Astrocyte (in vitro differentiated cells and primary cell): Measurements from ENCODE around the gene NLE1. TPM values are rescaled to one million over a fixed set of nuclear protein-coding genes. Genes with fewer than 3 reads are reported as not detected.
A peak's percentile ranks its signal among the peaks of the same experiment; 100 is the strongest.

Experiments used
- DNase-seq: peaks from one replicate; pipeline ENCODE4 v3.0.0-alpha.2; 2010; ENCODE audit warnings: low read depth
- FAIRE-seq: peaks from 2 replicates; lab custom pipeline; 2011; peaks lifted over from hg19 to GRCh38; lab: Jason Lieb, UNC
- H2AFZ ChIP-seq: 2 replicates; pipeline ENCODE4 v1.6.0; 2012; ENCODE audit warnings: low read depth, low read length, inconsistent platforms
- H3K27ac ChIP-seq: 2 replicates; pipeline ENCODE4 v1.5.1; 2011; ENCODE audit warnings: low read depth, low read length, inconsistent platforms
- H3K27me3 ChIP-seq: 2 replicates; pipeline ENCODE4 v1.6.0; 2011; ENCODE audit warnings: low read length, inconsistent platforms; ENCODE audit not compliant: insufficient read depth
- H3K36me3 ChIP-seq: 2 replicates; pipeline ENCODE4 v1.5.1; 2011; ENCODE audit warnings: low read length, inconsistent platforms; ENCODE audit not compliant: insufficient read depth
- H3K4me1 ChIP-seq: 2 replicates; pipeline ENCODE4 v1.5.1; 2011; ENCODE audit warnings: low read length, inconsistent platforms; ENCODE audit not compliant: insufficient read depth
- H3K4me2 ChIP-seq: 2 replicates; pipeline ENCODE4 v1.6.0; 2012; ENCODE audit warnings: low read length, inconsistent platforms
- H3K4me3 ChIP-seq: 2 replicates; pipeline ENCODE4 v1.5.1; 2011; ENCODE audit warnings: low read depth, mild to moderate bottlenecking, low read length, inconsistent platforms; ENCODE audit not compliant: insufficient read depth
- H3K79me2 ChIP-seq: 2 replicates; pipeline ENCODE4 v1.6.0; 2012; ENCODE audit warnings: mild to moderate bottlenecking, low read length, inconsistent platforms; ENCODE audit not compliant: insufficient read depth
- H3K9ac ChIP-seq: 2 replicates; pipeline ENCODE4 v1.6.0; 2012; ENCODE audit warnings: mild to moderate bottlenecking, low read length, inconsistent platforms
- H3K9me3 ChIP-seq: 2 replicates; pipeline ENCODE4 v1.5.1; 2012; ENCODE audit warnings: low read depth, mild to moderate bottlenecking, low read length, inconsistent platforms; ENCODE audit not compliant: insufficient read depth
- H4K20me1 ChIP-seq: 2 replicates; pipeline ENCODE4 v1.6.0; 2012; ENCODE audit warnings: low read length, inconsistent platforms; ENCODE audit not compliant: insufficient read depth
- H3K27ac Mint-ChIP-seq: one replicate; pipeline ENCODE4 v1.8.0; 2021; ENCODE audit warnings: mild to moderate bottlenecking, mixed read lengths; ENCODE audit not compliant: unreplicated experiment
- H3K27me3 Mint-ChIP-seq: one replicate; pipeline ENCODE4 v1.8.0; 2021; ENCODE audit warnings: low read depth, mixed read lengths; ENCODE audit not compliant: unreplicated experiment
- H3K36me3 Mint-ChIP-seq: one replicate; pipeline ENCODE4 v1.8.0; 2021; ENCODE audit warnings: low read depth, mixed read lengths; ENCODE audit not compliant: unreplicated experiment
- H3K4me1 Mint-ChIP-seq: one replicate; pipeline ENCODE4 v1.8.0; 2021; ENCODE audit warnings: low read depth, mixed read lengths; ENCODE audit not compliant: unreplicated experiment
- H3K4me3 Mint-ChIP-seq: one replicate; pipeline ENCODE4 v1.8.0; 2021; ENCODE audit warnings: mild to moderate bottlenecking, moderate library complexity, mixed read lengths; ENCODE audit not compliant: unreplicated experiment
- H3K9me3 Mint-ChIP-seq: one replicate; pipeline ENCODE4 v1.8.0; 2021; ENCODE audit warnings: mild to moderate bottlenecking, mixed read lengths; ENCODE audit not compliant: unreplicated experiment
- CTCF ChIP-seq: IDR thresholded peaks from 2 replicates; pipeline ENCODE4 v1.5.1; 2011; ENCODE audit warnings: low read depth, mild to moderate bottlenecking, inconsistent platforms, low read length, moderate library complexity; ENCODE audit not compliant: insufficient read depth
- EZH2 ChIP-seq: IDR thresholded peaks from 2 replicates; pipeline ENCODE4 v1.6.1; 2012; ENCODE audit warnings: mild to moderate bottlenecking, low read length, inconsistent platforms; ENCODE audit not compliant: insufficient read depth
- total RNA-seq: library from RNA; stranded (reverse); gene quantifications from 2 replicates; pipeline ENCODE4 v1.2.1, GENCODE V29; 2021

Gene NLE1
- total RNA-seq, 1 donor from 2014 or later: 19.8 TPM

DNA sequence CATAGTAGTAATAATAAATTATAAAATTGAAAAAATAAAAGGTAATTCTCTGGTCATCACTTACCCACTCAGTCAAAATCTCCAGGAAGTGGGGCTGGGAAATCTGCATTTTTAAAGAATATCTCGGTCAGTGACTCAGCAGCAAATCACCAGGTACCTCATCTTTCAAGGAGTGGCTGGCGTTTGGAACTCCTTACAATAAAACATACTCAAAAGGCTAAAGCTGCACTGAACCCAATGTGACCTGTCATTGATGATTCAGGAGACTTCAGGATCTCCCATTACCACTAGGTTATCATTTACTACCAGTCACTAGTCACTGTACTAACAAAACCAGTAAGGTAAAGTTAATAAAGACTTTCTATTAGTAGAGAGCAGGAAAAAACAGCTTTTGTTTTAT, 57.1 kb downstream of the NLE1 start:
- FAIRE-seq: no peak
- Histone ChIP-seq H3K4me1 (peaks cover 50% of the 10 kb centered on the region), H4K20me1 (peaks cover 2% of the 10 kb centered on the region), H3K27me3 (no peaks in the 10 kb centered on the region), H3K4me2 (peak overlapping the region; percentile 76), H3K36me3 (no peaks in the 10 kb centered on the region), H3K27ac (peak overlapping the region; percentile 52), H3K4me3 (no peak overlapping the region), H3K9me3 (no peaks in the 10 kb centered on the region), H2AFZ (no peak overlapping the region), H3K79me2 (peaks cover 71% of the 10 kb centered on the region), H3K9ac (peak overlapping the region; percentile 47)
- TF ChIP-seq EZH2 (no peak), CTCF (no peak)
- Mint-ChIP-seq H3K9me3 (no peaks in the 10 kb centered on the region), H3K36me3 (no peaks in the 10 kb centered on the region), H3K4me1 (peaks cover 36% of the 10 kb centered on the region), H3K4me3 (no peak overlapping the region), H3K27me3 (no peaks in the 10 kb centered on the region), H3K27ac (no peak overlapping the region)
- peak; percentile 76 for DNase-seq

- peak overlapping the region; percentile 48 for H3K27ac ChIP-seq
Observed at GRCh38 chr17:35083071-35083470, 59.0 kb downstream of the NLE1 start.

More at GRCh38 chr17:35083071-35083470, 59.0 kb downstream of the NLE1 start:
- no peak overlapping the region for H3K27ac Mint-ChIP-seq
- FAIRE-seq: no peak
- DNase-seq: no peak
- Histone ChIP-seq H2AFZ (no peak overlapping the region), H4K20me1 (peaks cover 8% of the 10 kb centered on the region), H3K27me3 (no peaks in the 10 kb centered on the region), H3K4me3 (no peak overlapping the region), H3K36me3 (no peaks in the 10 kb centered on the region), H3K79me2 (peaks cover 82% of the 10 kb centered on the region), H3K4me1 (peaks cover 41% of the 10 kb centered on the region), H3K4me2 (peak overlapping the region; percentile 68), H3K9ac (peak overlapping the region; percentile 13), H3K9me3 (no peaks in the 10 kb centered on the region)
- no peak for TF ChIP-seq CTCF
- TF ChIP-seq EZH2: no peak
- H3K36me3 Mint-ChIP-seq: no peaks in the 10 kb centered on the region
- H3K9me3 Mint-ChIP-seq: no peaks in the 10 kb centered on the region
- H3K4me3 Mint-ChIP-seq: no peak overlapping the region
- no peaks in the 10 kb centered on the region for H3K27me3 Mint-ChIP-seq
- peaks cover 33% of the 10 kb centered on the region for H3K4me1 Mint-ChIP-seq
